OCI-LY7 (cell line): ENCODE measurements around the gene ARFGAP2. TPM values are rescaled to one million over a fixed set of nuclear protein-coding genes. Genes with fewer than 3 reads are reported as not detected.

Experiments used
- BruUV-seq: library from RNA; stranded (reverse); fragments of 400-500 nt; replicated peaks from 2 replicates; lab custom pipeline; 2021; lab: Mats Ljungman, UMichigan
- CTCF ChIA-PET: fragments of 300-600 bp; sonication (Branson Sonifier 250); formaldehyde crosslinking; loops from one replicate; lab custom pipeline; 2022; ENCODE audit warnings: antibody characterized with exemption; ENCODE audit not compliant: unreplicated experiment; lab: Charles Lee
- POLR2A ChIA-PET: fragments of 300-600 bp; sonication (Branson Sonifier 250); formaldehyde crosslinking; loops from one replicate; lab custom pipeline; 2022; ENCODE audit warnings: antibody characterized with exemption; lab: Charles Lee
- DNase-seq: peaks from one replicate; pipeline ENCODE4 v3.0.0-alpha.2; 2015; ENCODE audit warnings: low spot score
- H2AFZ ChIP-seq: fragments of 200-600 bp; sonication (generic), shearing (Covaris generic); 2 replicates; pipeline ENCODE4 v1.6.1; 2014; ENCODE audit warnings: mild to moderate bottlenecking, antibody characterized with exemption, low read length, moderate library complexity
- H3K27ac ChIP-seq: fragments of 200-600 bp; sonication (generic); 2 replicates; pipeline ENCODE4 v1.5.1; 2014; ENCODE audit warnings: mixed run types, low read depth, mild to moderate bottlenecking, moderate library complexity, low read length, inconsistent platforms; ENCODE audit not compliant: poor library complexity, severe bottlenecking
- H3K36me3 ChIP-seq: fragments of 200-600 bp; sonication (generic); 2 replicates; pipeline ENCODE4 v1.6.1; 2014; ENCODE audit warnings: mild to moderate bottlenecking, antibody characterized with exemption, low read length, moderate library complexity, mixed read lengths; ENCODE audit not compliant: insufficient read depth
- H3K4me1 ChIP-seq: fragments of 200-600 bp; sonication (generic); 2 replicates; pipeline ENCODE4 v1.5.1; 2014; ENCODE audit warnings: mild to moderate bottlenecking, low read length; ENCODE audit not compliant: insufficient read depth, poor library complexity, severe bottlenecking
- H3K4me2 ChIP-seq: fragments of 200-600 bp; sonication (generic); 2 replicates; pipeline ENCODE4 v1.6.1; 2014; ENCODE audit warnings: mild to moderate bottlenecking, low read length
- H3K4me3 ChIP-seq: fragments of 200-600 bp; sonication (generic); 2 replicates; pipeline ENCODE4 v1.5.1; 2014; ENCODE audit warnings: mild to moderate bottlenecking, low read depth, low read length; ENCODE audit not compliant: poor library complexity, severe bottlenecking
- H3K79me2 ChIP-seq: fragments of 200-600 bp; sonication (generic); 2 replicates; pipeline ENCODE4 v1.6.1; 2016; ENCODE audit warnings: low read depth, mild to moderate bottlenecking, low read length, moderate library complexity, mixed read lengths; ENCODE audit not compliant: insufficient read depth
- H3K9me2 ChIP-seq: fragments of 200-600 bp; sonication (generic); 2 replicates; pipeline ENCODE4 v1.6.1; 2016; ENCODE audit warnings: mild to moderate bottlenecking, low read length, mixed read lengths; ENCODE audit not compliant: insufficient read depth
- H3K9me3 ChIP-seq: fragments of 200-600 bp; sonication (generic); 2 replicates; pipeline ENCODE4 v1.6.1; 2014; ENCODE audit warnings: mild to moderate bottlenecking, mixed run types, low read length, mixed read lengths
- H4K20me1 ChIP-seq: fragments of 200-600 bp; sonication (generic); 2 replicates; pipeline ENCODE4 v1.6.1; 2014; ENCODE audit warnings: mild to moderate bottlenecking, antibody characterized with exemption, low read length, moderate library complexity, mixed read lengths; ENCODE audit not compliant: insufficient read depth
- CTCF ChIP-seq: fragments of 200-600 bp; sonication (generic); conservative IDR thresholded peaks from 2 replicates; pipeline ENCODE4 v1.5.1; 2014; ENCODE audit warnings: mild to moderate bottlenecking, antibody characterized with exemption, low read length, moderate library complexity, mixed read lengths
- EZH2phosphoT487 ChIP-seq: fragments of 200-600 bp; sonication (generic); IDR thresholded peaks from 2 replicates; pipeline ENCODE4 v1.6.1; 2018; ENCODE audit warnings: low read depth, borderline replicate concordance, mild to moderate bottlenecking, mixed run types, antibody characterized with exemption, low read length, moderate library complexity, mixed read lengths
- intact Hi-C: fragments of 100-400 bp; cut with micrococcal nuclease; formaldehyde crosslinking; loops from one replicate; pipeline ENCODE4 v1.10.0; 2022; ENCODE audit not compliant: unreplicated experiment
- total RNA-seq, 2 experiments: library from RNA; depleted of rRNA in 1 of 2; stranded (reverse); fragments of >200 nt in 1 of 2; shearing (Covaris generic) in 1 of 2; gene quantifications; 2 replicates each; pipeline ENCODE4 v1.2.3, GENCODE V29; 2014 to 2022

The ARFGAP2 gene
- total RNA-seq, 2 experiments from 2014 or later = 116 to 135 TPM

- DNase-seq = no peak
- Histone ChIP-seq H3K9me2 (no peaks in the 10 kb centered on the region), H3K4me2 (no peak overlapping the region), H3K79me2 (no peaks in the 10 kb centered on the region), H3K27ac (peak overlapping the region; percentile 39), H4K20me1 (no peaks in the 10 kb centered on the region), H2AFZ (no peak overlapping the region), H3K4me3 (no peak overlapping the region), H3K36me3 (0 out of 2 replicates have a peak, but pooled peaks cover 2% of the 10 kb centered on the region), H3K4me1 (peaks cover 79% of the 10 kb centered on the region), H3K9me3 (no peaks in the 10 kb centered on the region)
- CTCF ChIA-PET = no interaction called here
- no TSS peak for BruUV-seq
- no peak for TF ChIP-seq EZH2phosphoT487
- TF ChIP-seq CTCF = no peak
- POLR2A ChIA-PET = interaction anchor here (1.3 to 5.1 kb wide), 3 partner anchors 19 to 40 kb away, joined by 3 to 48 read pairs (median 3); no protein-coding TSS in a partner anchor
- intact Hi-C loops = loop anchor here (5.0 kb wide), 1 partner anchor 102 kb away; no protein-coding TSS in a partner anchor
Observed at GRCh38 chr11:47149782-47150181, 26.9 kb downstream of the ARFGAP2 start.

DNA sequence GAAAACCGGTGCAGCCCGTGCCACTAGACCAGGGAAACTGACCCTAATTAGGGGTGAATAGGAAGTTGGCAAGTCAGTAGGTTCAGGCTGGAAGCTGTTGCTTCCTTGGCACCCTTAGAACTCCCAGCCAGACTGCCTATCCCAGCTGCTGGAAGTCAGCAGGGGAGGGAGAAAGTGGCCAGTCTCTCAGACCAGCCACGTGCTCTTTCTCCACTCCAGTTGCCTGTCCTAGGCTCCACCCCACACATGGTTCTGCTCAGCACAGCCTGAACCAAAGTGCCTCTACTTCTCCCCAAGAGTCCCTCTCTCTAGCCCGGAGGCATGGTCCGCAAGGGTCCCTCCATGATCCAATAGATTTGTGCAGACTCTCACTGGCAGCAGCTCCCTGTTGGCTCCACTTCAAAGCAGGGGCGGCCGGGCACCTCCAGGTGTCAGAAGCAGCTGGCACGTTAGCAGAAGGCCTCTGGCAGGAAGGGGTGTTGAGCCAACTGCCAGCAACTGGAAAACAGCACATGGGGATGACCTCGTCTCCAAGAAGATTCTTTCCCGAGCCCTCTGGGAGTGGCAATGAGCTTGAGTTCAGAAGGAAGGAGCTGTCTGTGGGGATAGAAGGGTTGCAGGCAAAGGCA is 27.7 kb downstream of the ARFGAP2 start:
- Histone ChIP-seq H3K27ac (peak overlapping the region; percentile 39), H3K9me3 (no peaks in the 10 kb centered on the region), H3K4me3 (no peak overlapping the region), H3K36me3 (0 out of 2 replicates have a peak, but pooled peaks cover 2% of the 10 kb centered on the region), H4K20me1 (no peaks in the 10 kb centered on the region), H2AFZ (no peak overlapping the region), H3K79me2 (no peaks in the 10 kb centered on the region), H3K4me2 (no peak overlapping the region), H3K4me1 (peaks cover 71% of the 10 kb centered on the region), H3K9me2 (no peaks in the 10 kb centered on the region)
- ChIA-PET CTCF (no interaction called here), POLR2A (interaction anchor here (1.3 to 5.1 kb wide), 3 partner anchors 18 to 39 kb away, joined by 3 to 48 read pairs (median 3); no protein-coding TSS in a partner anchor)
- no TSS peak for BruUV-seq
- DNase-seq = no peak
- TF ChIP-seq EZH2phosphoT487 = no peak
- no peak for TF ChIP-seq CTCF
- intact Hi-C loops = no loop called here

DNA sequence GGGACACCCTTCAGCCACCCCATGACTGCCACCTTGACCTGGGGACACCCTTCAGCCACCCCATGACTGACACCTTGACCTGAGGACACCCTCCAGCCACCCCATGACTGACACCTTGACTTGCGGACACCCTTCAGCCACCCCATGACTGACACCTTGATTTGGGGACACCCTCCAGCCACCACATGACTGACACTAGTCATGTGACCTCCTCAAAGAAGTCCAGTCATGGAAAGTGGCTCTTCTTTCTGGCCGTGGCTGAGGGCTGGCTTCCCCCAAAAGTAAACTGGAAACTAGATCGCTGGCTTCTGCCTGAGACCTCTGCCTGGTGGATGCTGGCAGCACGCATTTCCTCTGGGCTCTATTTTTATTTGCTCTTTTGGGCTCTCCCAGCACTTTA is 28.4 kb downstream of the ARFGAP2 start:
- Histone ChIP-seq H3K9me3 (no peaks in the 10 kb centered on the region), H3K36me3 (0 out of 2 replicates have a peak, but pooled peaks cover 2% of the 10 kb centered on the region), H3K9me2 (no peaks in the 10 kb centered on the region), H2AFZ (no peak overlapping the region), H4K20me1 (no peaks in the 10 kb centered on the region), H3K4me3 (no peak overlapping the region), H3K27ac (no peak overlapping the region), H3K4me1 (peaks cover 67% of the 10 kb centered on the region), H3K79me2 (no peaks in the 10 kb centered on the region), H3K4me2 (no peak overlapping the region)
- ChIA-PET POLR2A (no interaction called here), CTCF (no interaction called here)
- no TSS peak for BruUV-seq
- TF ChIP-seq EZH2phosphoT487 (no peak), CTCF (no peak)
- intact Hi-C loops = no loop called here
- no peak for DNase-seq
